B cell (primary cell): ENCODE measurements around the gene SSR1. TPM values are rescaled to one million over a fixed set of nuclear protein-coding genes. Genes with fewer than 3 reads are reported as not detected.

Experiments
- ATAC-seq: fragments of 200-7000 bp; cut with Tn5 transposase; one replicate; pipeline ENCODE4 v1.10.0; 2021; ENCODE audit warnings: low read depth, mild to moderate bottlenecking, moderate number of reproducible peaks, moderate library complexity
- CTCF ChIA-PET: fragments of 350-600 bp; sonication (Branson Sonifier 250); formaldehyde crosslinking; loops from one replicate; lab custom pipeline; 2021; ENCODE audit warnings: antibody characterized with exemption, inconsistent platforms; lab: Charles Lee
- POLR2A ChIA-PET: fragments of 350-600 bp; sonication (Branson Sonifier 250); formaldehyde crosslinking; loops from one replicate; lab custom pipeline; 2021; ENCODE audit warnings: antibody characterized with exemption; lab: Charles Lee
- DNase-seq: peaks from one replicate; pipeline ENCODE4 v3.0.0; 2013
- H2AFZ ChIP-seq: 2 replicates; pipeline ENCODE4 v1.6.1; 2012; ENCODE audit warnings: mild to moderate bottlenecking, low read depth, low read length; ENCODE audit not compliant: insufficient read depth, poor library complexity, severe bottlenecking
- H3K27ac ChIP-seq, 2 donors: 1 replicate in 1 of 2; 2 replicates in 1 of 2; pipeline ENCODE4 v1.5.1; 2012 to 2013; ENCODE audit warnings: low read length in 2 of 2, mild to moderate bottlenecking in 2 of 2, moderate library complexity in 1 of 2
- H3K27me3 ChIP-seq, 4 experiments: fragments of 200-600 bp in 1 of 4; sonication (generic) in 1 of 4; replicated peaks in 1 of 4; 1 replicate in 2 of 4; 2 replicates in 2 of 4; pipeline versions ENCODE4 v1.6.1 to v1.7.0; 2013 to 2016; ENCODE audit warnings: low read length in 3 of 4, mild to moderate bottlenecking in 2 of 4, mixed read lengths in 1 of 4, moderate library complexity in 1 of 4; ENCODE audit not compliant: insufficient read depth in 4 of 4, control insufficient read depth in 3 of 4; ENCODE audit errors: control extremely low read depth in 1 of 4
- H3K36me3 ChIP-seq, 2 experiments: replicated peaks in 1 of 2; 1 replicate in 1 of 2; 2 replicates in 1 of 2; pipeline versions ENCODE4 v1.6.1 to v1.7.1; 2013; ENCODE audit warnings: low read length in 1 of 2; ENCODE audit not compliant: insufficient read depth in 2 of 2, control insufficient read depth in 1 of 2; ENCODE audit errors: control extremely low read depth in 1 of 2, extremely low read depth in 1 of 2
- H3K4me1 ChIP-seq, 2 donors: fragments of 200-600 bp in 1 of 2; sonication (generic) in 1 of 2; 1 replicate in 1 of 2; 2 replicates in 1 of 2; pipeline versions ENCODE4 v1.5.1 to v1.6.1; 2013 to 2017; ENCODE audit warnings: low read length in 2 of 2; ENCODE audit not compliant: control insufficient read depth in 2 of 2, insufficient read depth in 2 of 2
- H3K4me2 ChIP-seq: replicated peaks from 2 replicates; pipeline ENCODE3; 2012; ENCODE audit warnings: mild to moderate bottlenecking, low read depth, low read length; ENCODE audit not compliant: poor library complexity, severe bottlenecking
- H3K4me3 ChIP-seq, 5 experiments: fragments of 200-600 bp in 1 of 5; sonication (generic) in 1 of 5; 1 replicate in 3 of 5; 2 replicates in 2 of 5; pipeline versions ENCODE4 v1.5.1 to v1.7.0; 2011 to 2016; ENCODE audit warnings: low read length in 4 of 5, mild to moderate bottlenecking in 4 of 5, low read depth in 2 of 5, control low read depth in 1 of 5, moderate library complexity in 1 of 5; ENCODE audit not compliant: insufficient read depth in 1 of 5; ENCODE audit errors: control extremely low read depth in 1 of 5, extremely low read depth in 1 of 5
- H3K79me2 ChIP-seq: fragments of 200-600 bp; sonication (generic); one replicate; pipeline ENCODE4 v1.6.0; 2016; ENCODE audit warnings: low read length; ENCODE audit not compliant: control insufficient read depth, insufficient read depth
- H3K9ac ChIP-seq: fragments of 200-600 bp; sonication (generic); 2 replicates; pipeline ENCODE4 v1.6.1; 2017; ENCODE audit warnings: mild to moderate bottlenecking, low read length, moderate library complexity
- H3K9me3 ChIP-seq, 3 donors: one replicate each; pipeline versions ENCODE4 v1.6.1 to v1.7.1; 2013; ENCODE audit warnings: low read length in 2 of 3; ENCODE audit not compliant: control insufficient read depth in 2 of 3, insufficient read depth in 1 of 3; ENCODE audit errors: control extremely low read depth in 1 of 3
- H4K20me1 ChIP-seq: 2 replicates; pipeline ENCODE4 v1.6.0; 2012; ENCODE audit warnings: mild to moderate bottlenecking, low read length; ENCODE audit not compliant: insufficient read depth, control insufficient read depth, poor library complexity, severe bottlenecking
- H3K27ac Mint-ChIP-seq: one replicate; pipeline ENCODE4 v1.8.0; 2021; ENCODE audit warnings: mixed read lengths
- H3K27me3 Mint-ChIP-seq: one replicate; pipeline ENCODE4 v1.8.0; 2021; ENCODE audit warnings: mixed read lengths
- H3K4me1 Mint-ChIP-seq: one replicate; pipeline ENCODE4 v1.8.0; 2021; ENCODE audit warnings: mixed read lengths
- H3K4me3 Mint-ChIP-seq: one replicate; pipeline ENCODE4 v1.8.0; 2021; ENCODE audit warnings: mixed read lengths
- H3K9me3 Mint-ChIP-seq: one replicate; pipeline ENCODE4 v1.8.0; 2022; ENCODE audit warnings: mixed read lengths; ENCODE audit not compliant: insufficient read depth
- EZH2 ChIP-seq: IDR thresholded peaks from 2 replicates; pipeline ENCODE4 v1.6.1; 2012; ENCODE audit warnings: borderline replicate concordance, low read depth, mild to moderate bottlenecking, moderate library complexity, low read length; ENCODE audit not compliant: insufficient read depth, poor library complexity, severe bottlenecking
- WGBS: methylation state at CpG from one replicate; pipeline ENCODE4 v1.1.5; 2013; ENCODE audit warnings: missing lambda C conversion rate; ENCODE audit not compliant: insufficient coverage; 5-methylcytosine and 5-hydroxymethylcytosine counted together
- intact Hi-C: fragments of 100-400 bp; cut with micrococcal nuclease; formaldehyde crosslinking; loops from one replicate; pipeline ENCODE4 v1.10.0; 2022
- polyA plus RNA-seq: library from polyadenylated mRNA; depleted of rRNA; stranded (reverse); fragments of >200 nt; gene quantifications from 2 replicates; pipeline ENCODE4 v1.2.3, GENCODE V29; 2012
- total RNA-seq, 2 donors: library from RNA; stranded (reverse); fragments of 120-200 nt in 1 of 2; gene quantifications; 1 replicate in 1 of 2; 2 replicates in 1 of 2; pipeline versions ENCODE4 v1.2.3 to v1.2.4, GENCODE V29; 2013 to 2022
- TF ChIP-seq, protein P1 (sequence below): fragments of 200-600 bp; IDR thresholded peaks from one replicate; pipeline ENCODE4 v1.8.0; 2022; ENCODE audit warnings: antibody characterized with exemption, mild to moderate bottlenecking

SSR1 gene
- total and polyA plus RNA-seq, 2 donors (not counting 1 experiment from before 2014, with no cell fraction given) = 15.9 to 81.6 TPM

DNA sequence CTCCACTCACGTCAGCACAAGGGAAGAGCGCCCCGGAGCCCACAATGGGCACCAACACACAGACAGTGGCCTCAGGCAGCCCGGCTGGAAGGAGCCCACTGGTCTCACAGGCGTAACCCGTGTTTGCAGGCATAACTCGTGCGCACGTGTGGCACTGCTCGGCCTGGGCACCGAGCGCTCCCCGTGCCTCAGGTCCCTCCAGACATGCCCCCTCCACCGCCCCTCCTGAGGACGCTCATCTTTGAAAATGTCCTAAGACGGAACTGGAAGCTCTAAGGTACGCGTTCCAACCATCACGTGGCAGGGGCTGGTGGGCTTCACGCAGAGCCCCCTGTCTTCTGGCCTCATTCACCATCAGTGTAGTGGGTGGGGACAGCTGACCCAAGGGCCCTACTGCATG lies 44.6 kb downstream of the SSR1 start:
- intact Hi-C loops = no loop called here
- Histone ChIP-seq H3K79me2 (no peaks in the 10 kb centered on the region), H3K27me3 (peaks cover 0 to 2% (median 0%) of the 10 kb centered on the region in 4 experiments), H3K9ac (no peak overlapping the region), H3K4me1 (no peaks in the 10 kb centered on the region), H3K9me3 (peaks cover 0 to 10% (median 6%) of the 10 kb centered on the region in 3 donors), H3K4me2 (no peak overlapping the region), H2AFZ (no peak overlapping the region), H3K36me3 (no peaks in the 10 kb centered on the region), H3K27ac (no peak overlapping the region), H3K4me3 (no peak overlapping the region), H4K20me1 (no peaks in the 10 kb centered on the region)
- no peak for TF ChIP-seq EZH2
- TF ChIP-seq, protein P1, sequence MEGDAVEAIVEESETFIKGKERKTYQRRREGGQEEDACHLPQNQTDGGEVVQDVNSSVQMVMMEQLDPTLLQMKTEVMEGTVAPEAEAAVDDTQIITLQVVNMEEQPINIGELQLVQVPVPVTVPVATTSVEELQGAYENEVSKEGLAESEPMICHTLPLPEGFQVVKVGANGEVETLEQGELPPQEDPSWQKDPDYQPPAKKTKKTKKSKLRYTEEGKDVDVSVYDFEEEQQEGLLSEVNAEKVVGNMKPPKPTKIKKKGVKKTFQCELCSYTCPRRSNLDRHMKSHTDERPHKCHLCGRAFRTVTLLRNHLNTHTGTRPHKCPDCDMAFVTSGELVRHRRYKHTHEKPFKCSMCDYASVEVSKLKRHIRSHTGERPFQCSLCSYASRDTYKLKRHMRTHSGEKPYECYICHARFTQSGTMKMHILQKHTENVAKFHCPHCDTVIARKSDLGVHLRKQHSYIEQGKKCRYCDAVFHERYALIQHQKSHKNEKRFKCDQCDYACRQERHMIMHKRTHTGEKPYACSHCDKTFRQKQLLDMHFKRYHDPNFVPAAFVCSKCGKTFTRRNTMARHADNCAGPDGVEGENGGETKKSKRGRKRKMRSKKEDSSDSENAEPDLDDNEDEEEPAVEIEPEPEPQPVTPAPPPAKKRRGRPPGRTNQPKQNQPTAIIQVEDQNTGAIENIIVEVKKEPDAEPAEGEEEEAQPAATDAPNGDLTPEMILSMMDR = no peak
- Mint-ChIP-seq H3K4me1 (no peaks in the 10 kb centered on the region), H3K27ac (no peak overlapping the region), H3K9me3 (no peaks in the 10 kb centered on the region), H3K27me3 (peaks cover 7% of the 10 kb centered on the region), H3K4me3 (no peak overlapping the region)
- CTCF ChIA-PET = interaction anchor here (1.0 kb wide), 1 partner anchor 9 kb away, joined by 3 read pairs; no protein-coding TSS in a partner anchor
- DNase-seq = no peak
- POLR2A ChIA-PET = no interaction called here
- WGBS = 98% methylated on average over 20 of the region's 20 CpGs
- ATAC-seq = no peak

DNA sequence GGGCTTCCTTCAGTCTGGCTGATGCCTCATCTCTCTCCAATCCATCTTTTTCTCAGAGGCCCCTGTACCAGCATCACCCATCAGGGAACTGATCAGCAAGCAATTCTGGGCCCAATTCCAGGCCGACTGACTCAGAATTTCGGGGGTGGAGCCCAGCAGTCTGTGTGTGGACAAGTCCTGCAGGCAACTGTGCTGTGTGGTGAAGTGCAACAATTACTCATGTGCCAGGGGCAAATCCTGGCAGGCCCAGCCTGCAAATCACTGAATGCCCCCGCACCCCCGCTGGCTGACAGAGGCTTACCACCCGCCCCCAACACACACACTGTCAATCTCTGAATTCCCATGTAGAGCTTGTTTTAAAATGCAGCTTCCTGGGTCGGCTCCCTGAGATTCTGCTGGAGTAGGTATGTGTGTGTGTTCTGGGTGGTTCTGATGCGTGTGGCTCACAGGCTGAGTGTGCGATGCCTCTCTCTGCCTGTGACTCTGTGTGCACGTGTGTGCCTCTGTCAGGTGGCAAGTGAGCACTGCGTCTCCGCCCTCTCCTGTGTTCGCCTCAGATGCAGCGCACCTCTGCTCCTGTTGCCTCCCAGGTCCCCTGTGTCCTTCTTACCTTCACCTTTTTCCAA lies 45.4 kb downstream of the SSR1 start:
- H2AFZ ChIP-seq = no peak overlapping the region
- H3K4me3 ChIP-seq = no peak overlapping the region
- CTCF ChIA-PET = interaction anchor here (1.0 kb wide), 1 partner anchor 10 kb away, joined by 3 read pairs; no protein-coding TSS in a partner anchor
- no peak overlapping the region for H3K4me2 ChIP-seq
- intact Hi-C loops = no loop called here
- H3K4me1 Mint-ChIP-seq = no peaks in the 10 kb centered on the region
- no peak for DNase-seq
- no peaks in the 10 kb centered on the region for H4K20me1 ChIP-seq
- 76% methylated on average over 10 of the region's 13 CpGs for WGBS
- H3K9ac ChIP-seq = no peak overlapping the region
- peaks cover 0 to 2% (median 0%) of the 10 kb centered on the region in 4 experiments for H3K27me3 ChIP-seq
- POLR2A ChIA-PET = interaction anchor here (0.6 kb wide), 1 partner anchor 1733 kb away, joined by 3 read pairs; no protein-coding TSS in a partner anchor
- no peak for TF ChIP-seq EZH2
- TF ChIP-seq, protein P1 = no peak
- no peaks in the 10 kb centered on the region for H3K4me1 ChIP-seq
- no peaks in the 10 kb centered on the region for H3K36me3 ChIP-seq
- no peaks in the 10 kb centered on the region for H3K9me3 Mint-ChIP-seq
- H3K9me3 ChIP-seq = peaks cover 0 to 10% (median 6%) of the 10 kb centered on the region in 3 donors
- no peaks in the 10 kb centered on the region for H3K79me2 ChIP-seq
- H3K27me3 Mint-ChIP-seq = peaks cover 7% of the 10 kb centered on the region
- no peak overlapping the region for H3K27ac Mint-ChIP-seq
- no peak overlapping the region for H3K4me3 Mint-ChIP-seq
- H3K27ac ChIP-seq = no peak overlapping the region
- ATAC-seq = no peak
